HepG2 (cell line): Measurements from ENCODE around the gene FLAD1. TPM values are rescaled to one million over a fixed set of nuclear protein-coding genes. Genes with fewer than 3 reads are reported as not detected.

Experiments
- ARNTL ChIP-seq: sonication (generic); formaldehyde crosslinking; IDR thresholded peaks from 2 replicates; pipeline ENCODE4 v1.4.0; 2020; ENCODE audit warnings: mild to moderate bottlenecking, missing genetic modification reagents
- ATF5 ChIP-seq: sonication (generic); formaldehyde crosslinking; IDR thresholded peaks from 2 replicates; pipeline ENCODE4 v1.4.0; 2020; ENCODE audit warnings: mild to moderate bottlenecking, low read depth, missing genetic modification reagents
- FOSL2 ChIP-seq: sonication (generic); formaldehyde crosslinking; IDR thresholded peaks from 2 replicates; pipeline ENCODE4 v1.4.0; 2020; ENCODE audit warnings: missing genetic modification reagents
- FOXA3 ChIP-seq: IDR thresholded peaks from 2 replicates; pipeline ENCODE4 v1.6.1; 2016; ENCODE audit warnings: missing genetic modification reagents, missing compliant biosample characterization
- GATAD2A ChIP-seq: IDR thresholded peaks from 2 replicates; pipeline ENCODE4 v1.6.1; 2016
- HIVEP1 ChIP-seq: sonication (generic); formaldehyde crosslinking; IDR thresholded peaks from 2 replicates; pipeline ENCODE4 v1.4.0; 2020; ENCODE audit warnings: mild to moderate bottlenecking, missing genetic modification reagents
- KLF12 ChIP-seq: sonication (generic); formaldehyde crosslinking; IDR thresholded peaks from 2 replicates; pipeline ENCODE4 v1.4.0; 2020; ENCODE audit warnings: missing genetic modification reagents, borderline replicate concordance
- NFKBIZ ChIP-seq: IDR thresholded peaks from 2 replicates; pipeline ENCODE4 v1.6.1; 2018; ENCODE audit warnings: missing genetic modification reagents, missing compliant biosample characterization
- PTBP1 ChIP-seq: fragments of 200-400 bp; formaldehyde crosslinking; IDR thresholded peaks from 2 replicates; pipeline ENCODE4 v1.6.1; 2018; ENCODE audit warnings: low read length, low read depth; ENCODE audit not compliant: poor library complexity, severe bottlenecking
- RBAK ChIP-seq: sonication (generic); formaldehyde crosslinking; IDR thresholded peaks from 2 replicates; pipeline ENCODE4 v1.5.1; 2020; ENCODE audit warnings: mild to moderate bottlenecking, missing genetic modification reagents
- RBM22 ChIP-seq: fragments of 200-400 bp; formaldehyde crosslinking; optimal IDR thresholded peaks from 2 replicates; pipeline ENCODE3; 2017; ENCODE audit warnings: mild to moderate bottlenecking, low read length, moderate library complexity
- SAFB2 ChIP-seq: sonication (generic); formaldehyde crosslinking; IDR thresholded peaks from 2 replicates; pipeline ENCODE4 v1.5.1; 2020; ENCODE audit warnings: missing genetic modification reagents, low read depth, mild to moderate bottlenecking, borderline replicate concordance
- SNRNP70 ChIP-seq: fragments of 200-400 bp; formaldehyde crosslinking; IDR thresholded peaks from 2 replicates; pipeline ENCODE4 v1.6.1; 2017; ENCODE audit warnings: mild to moderate bottlenecking, low read depth, low read length, moderate library complexity
- SP1 ChIP-seq, 2 experiments: fragments of 450-650 bp in 1 of 2; sonication (generic) in 1 of 2; formaldehyde crosslinking in 1 of 2; IDR thresholded peaks; 2 replicates each; pipeline versions ENCODE4 v1.4.0 to v1.6.1; 2016 to 2020; ENCODE audit warnings: missing genetic modification reagents in 1 of 2
- ZNF329 ChIP-seq: sonication (generic); formaldehyde crosslinking; IDR thresholded peaks from 2 replicates; pipeline ENCODE4 v1.9.0; 2021; ENCODE audit warnings: low read depth, mild to moderate bottlenecking, missing genetic modification reagents
- ZNF724P ChIP-seq: sonication (generic); formaldehyde crosslinking; IDR thresholded peaks from 2 replicates; pipeline ENCODE4 v1.8.0; 2022; ENCODE audit warnings: missing genetic modification reagents, borderline replicate concordance
- polyA plus RNA-seq, 8 experiments: library from polyadenylated mRNA; depleted of rRNA in 3 of 8; stranded (reverse) in 7 of 8; unstranded in 1 of 8; fragments of >200 nt; fragmentation: Illumina TruSeq in 4 of 8; extraction: Trizol in 4 of 8; gene quantifications; 2 replicates each; pipeline versions ENCODE4 v1.2.1 to v1.2.3, GENCODE V29; 2011 to 2016; ENCODE audit warnings: low read depth in 4 of 8, missing spikeins in 1 of 8, mixed read lengths in 1 of 8; ENCODE audit not compliant: insufficient read depth in 1 of 8
- total RNA-seq, 5 experiments: library from RNA; depleted of rRNA; stranded (reverse); fragments of >200 nt; fragmentation: Illumina TruSeq; extraction: Trizol; gene quantifications; 2 replicates each; pipeline ENCODE4 v1.2.3, GENCODE V29; 2016; ENCODE audit warnings: low read depth in 1 of 5
- TF ChIP-seq, protein P1 (sequence below), 2 experiments: fragments of 450-650 bp in 1 of 2; sonication (generic) in 1 of 2; formaldehyde crosslinking in 1 of 2; IDR thresholded peaks; 2 replicates each; pipeline versions ENCODE4 v1.6.1 to v1.8.0; 2016 to 2022; ENCODE audit warnings: antibody characterized with exemption in 1 of 2, mild to moderate bottlenecking in 1 of 2, missing genetic modification reagents in 1 of 2
- TF ChIP-seq, protein P2 (sequence below): sonication (generic); formaldehyde crosslinking; IDR thresholded peaks from 2 replicates; pipeline ENCODE4 v1.5.1; 2020; ENCODE audit warnings: missing genetic modification reagents, mild to moderate bottlenecking, borderline replicate concordance

The FLAD1 gene
- total and polyA plus RNA-seq, 2 of the 13 experiments (the other 11 are each of a cell fraction or from before 2014, with no cell fraction given): 25.9 to 32.8 TPM

DNA sequence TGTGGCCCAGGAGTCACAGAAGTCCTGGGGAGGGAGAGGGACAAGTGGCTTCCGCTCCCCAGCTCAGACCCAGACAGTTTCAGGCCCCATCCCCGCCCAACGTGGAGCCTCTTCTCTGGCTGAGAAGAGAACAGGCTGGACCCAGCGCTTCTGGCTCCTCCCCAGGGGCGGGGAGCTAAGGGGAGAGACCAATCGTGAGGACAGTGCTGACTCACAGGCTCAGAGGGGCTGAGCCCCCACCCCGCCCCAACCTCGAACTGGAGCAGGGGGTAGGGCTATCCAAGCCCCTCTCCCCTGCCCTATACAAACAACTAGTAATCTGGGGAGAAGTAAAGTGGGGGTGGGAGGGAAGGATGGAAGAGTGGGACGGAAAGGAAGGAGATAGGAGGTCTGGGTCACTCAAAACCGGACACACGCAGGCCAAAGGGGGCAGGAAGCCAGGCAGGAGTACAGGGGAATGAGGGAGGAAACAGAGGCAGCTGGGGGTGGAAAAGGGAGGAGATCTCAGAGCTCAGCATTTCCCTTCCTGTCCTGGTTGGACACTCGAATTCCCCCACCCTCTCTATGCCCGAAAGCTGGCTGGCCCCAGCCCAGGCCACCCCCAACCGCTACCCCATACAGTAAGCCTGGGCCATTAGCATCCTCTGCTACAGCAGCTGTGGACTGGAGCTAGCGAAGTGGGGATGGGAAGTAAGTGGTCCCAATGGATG, 12.4 kb upstream of the FLAD1 start, which contains the start of gene SHC1 (continued):
- TF ChIP-seq HIVEP1 (CRISPR knock-in tag): 0 out of 2 replicates have a peak, but pooled peaks have one; percentile 45
- TF ChIP-seq NFKBIZ: no peak
- TF ChIP-seq ARNTL (CRISPR knock-in tag): no peak
- TF ChIP-seq RBAK (CRISPR knock-in tag): no peak
- TF ChIP-seq KLF12: no peak
- TF ChIP-seq ZNF329 (CRISPR knock-in tag): no peak
- no peak for TF ChIP-seq SNRNP70
- TF ChIP-seq RBM22: no peak
- 0 out of 2 replicates have a peak, but pooled peaks have one; percentile 32 for TF ChIP-seq GATAD2A (CRISPR knock-in tag)
- no peak; the same call in 1 of the 2 replicates for TF ChIP-seq SAFB2 (CRISPR knock-in tag)
- no peak for TF ChIP-seq ATF5 (CRISPR knock-in tag)
- no peak for TF ChIP-seq ZNF724P (CRISPR knock-in tag)
- TF ChIP-seq, protein P1, sequence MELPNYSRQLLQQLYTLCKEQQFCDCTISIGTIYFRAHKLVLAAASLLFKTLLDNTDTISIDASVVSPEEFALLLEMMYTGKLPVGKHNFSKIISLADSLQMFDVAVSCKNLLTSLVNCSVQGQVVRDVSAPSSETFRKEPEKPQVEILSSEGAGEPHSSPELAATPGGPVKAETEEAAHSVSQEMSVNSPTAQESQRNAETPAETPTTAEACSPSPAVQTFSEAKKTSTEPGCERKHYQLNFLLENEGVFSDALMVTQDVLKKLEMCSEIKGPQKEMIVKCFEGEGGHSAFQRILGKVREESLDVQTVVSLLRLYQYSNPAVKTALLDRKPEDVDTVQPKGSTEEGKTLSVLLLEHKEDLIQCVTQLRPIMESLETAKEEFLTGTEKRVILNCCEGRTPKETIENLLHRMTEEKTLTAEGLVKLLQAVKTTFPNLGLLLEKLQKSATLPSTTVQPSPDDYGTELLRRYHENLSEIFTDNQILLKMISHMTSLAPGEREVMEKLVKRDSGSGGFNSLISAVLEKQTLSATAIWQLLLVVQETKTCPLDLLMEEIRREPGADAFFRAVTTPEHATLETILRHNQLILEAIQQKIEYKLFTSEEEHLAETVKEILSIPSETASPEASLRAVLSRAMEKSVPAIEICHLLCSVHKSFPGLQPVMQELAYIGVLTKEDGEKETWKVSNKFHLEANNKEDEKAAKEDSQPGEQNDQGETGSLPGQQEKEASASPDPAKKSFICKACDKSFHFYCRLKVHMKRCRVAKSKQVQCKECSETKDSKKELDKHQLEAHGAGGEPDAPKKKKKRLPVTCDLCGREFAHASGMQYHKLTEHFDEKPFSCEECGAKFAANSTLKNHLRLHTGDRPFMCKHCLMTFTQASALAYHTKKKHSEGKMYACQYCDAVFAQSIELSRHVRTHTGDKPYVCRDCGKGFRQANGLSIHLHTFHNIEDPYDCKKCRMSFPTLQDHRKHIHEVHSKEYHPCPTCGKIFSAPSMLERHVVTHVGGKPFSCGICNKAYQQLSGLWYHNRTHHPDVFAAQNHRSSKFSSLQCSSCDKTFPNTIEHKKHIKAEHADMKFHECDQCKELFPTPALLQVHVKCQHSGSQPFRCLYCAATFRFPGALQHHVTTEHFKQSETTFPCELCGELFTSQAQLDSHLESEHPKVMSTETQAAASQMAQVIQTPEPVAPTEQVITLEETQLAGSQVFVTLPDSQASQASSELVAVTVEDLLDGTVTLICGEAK (IDR thresholded peaks at IDR 0.05): no peak
- TF ChIP-seq, protein P1 (CRISPR knock-in tag; IDR thresholded peaks at IDR 0.05): no peak
- TF ChIP-seq, protein P2, sequence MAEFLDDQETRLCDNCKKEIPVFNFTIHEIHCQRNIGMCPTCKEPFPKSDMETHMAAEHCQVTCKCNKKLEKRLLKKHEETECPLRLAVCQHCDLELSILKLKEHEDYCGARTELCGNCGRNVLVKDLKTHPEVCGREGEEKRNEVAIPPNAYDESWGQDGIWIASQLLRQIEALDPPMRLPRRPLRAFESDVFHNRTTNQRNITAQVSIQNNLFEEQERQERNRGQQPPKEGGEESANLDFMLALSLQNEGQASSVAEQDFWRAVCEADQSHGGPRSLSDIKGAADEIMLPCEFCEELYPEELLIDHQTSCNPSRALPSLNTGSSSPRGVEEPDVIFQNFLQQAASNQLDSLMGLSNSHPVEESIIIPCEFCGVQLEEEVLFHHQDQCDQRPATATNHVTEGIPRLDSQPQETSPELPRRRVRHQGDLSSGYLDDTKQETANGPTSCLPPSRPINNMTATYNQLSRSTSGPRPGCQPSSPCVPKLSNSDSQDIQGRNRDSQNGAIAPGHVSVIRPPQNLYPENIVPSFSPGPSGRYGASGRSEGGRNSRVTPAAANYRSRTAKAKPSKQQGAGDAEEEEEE (CRISPR knock-in tag): no peak
- TF ChIP-seq FOSL2 (CRISPR knock-in tag): peak; percentile 89
- peak; percentile 27; the same call in 1 of the 2 replicates for TF ChIP-seq FOXA3 (CRISPR knock-in tag)
- no peak for TF ChIP-seq PTBP1
- TF ChIP-seq SP1 (IDR thresholded peaks at IDR 0.05): no peak
- TF ChIP-seq SP1 (CRISPR knock-in tag; IDR thresholded peaks at IDR 0.05): peak; percentile 37; the same call in 1 of the 2 replicates
